HepG2 (cell line): Measurements from ENCODE around the gene LAMA5. TPM values are rescaled to one million over a fixed set of nuclear protein-coding genes. Genes with fewer than 3 reads are reported as not detected.
A peak's percentile ranks its signal among the peaks of the same experiment; 100 is the strongest.

Experiments
- ARNT ChIP-seq: fragments of 450-650 bp; IDR thresholded peaks from 2 replicates; pipeline ENCODE4 v1.6.1; 2017
- EZH2 ChIP-seq: conservative IDR thresholded peaks from 2 replicates; pipeline ENCODE4 v1.6.1; 2012; ENCODE audit warnings: mild to moderate bottlenecking, low read depth, low read length, moderate library complexity
- PHF8 ChIP-seq: sonication (generic); formaldehyde crosslinking; IDR thresholded peaks from 2 replicates; pipeline ENCODE4 v1.5.0; 2020; ENCODE audit warnings: missing genetic modification reagents
- RBM39 ChIP-seq: fragments of 200-400 bp; formaldehyde crosslinking; IDR thresholded peaks from one replicate; pipeline ENCODE4 v1.6.1; 2018; ENCODE audit warnings: antibody characterized with exemption, mild to moderate bottlenecking, low read depth, low read length; ENCODE audit not compliant: poor library complexity, severe bottlenecking
- RERE ChIP-seq: IDR thresholded peaks from 2 replicates; pipeline ENCODE4 v1.6.1; 2016; ENCODE audit warnings: low read depth, missing genetic modification reagents, missing compliant biosample characterization
- TEAD3 ChIP-seq: optimal IDR thresholded peaks from 2 replicates; pipeline ENCODE3; 2016; ENCODE audit warnings: borderline replicate concordance
- ZNF775 ChIP-seq: sonication (generic); formaldehyde crosslinking; IDR thresholded peaks from 2 replicates; pipeline ENCODE4 v1.4.0; 2020; ENCODE audit warnings: missing genetic modification reagents, mild to moderate bottlenecking, moderate library complexity, borderline replicate concordance
- polyA plus RNA-seq, 8 experiments: library from polyadenylated mRNA; depleted of rRNA in 3 of 8; stranded (reverse) in 7 of 8; unstranded in 1 of 8; fragments of >200 nt; fragmentation: Illumina TruSeq in 4 of 8; extraction: Trizol in 4 of 8; gene quantifications; 2 replicates each; pipeline versions ENCODE4 v1.2.1 to v1.2.3, GENCODE V29; 2011 to 2016; ENCODE audit warnings: low read depth in 4 of 8, missing spikeins in 1 of 8, mixed read lengths in 1 of 8; ENCODE audit not compliant: insufficient read depth in 1 of 8
- total RNA-seq, 5 experiments: library from RNA; depleted of rRNA; stranded (reverse); fragments of >200 nt; fragmentation: Illumina TruSeq; extraction: Trizol; gene quantifications; 2 replicates each; pipeline ENCODE4 v1.2.3, GENCODE V29; 2016; ENCODE audit warnings: low read depth in 1 of 5
- TF ChIP-seq, protein P1 (sequence below): sonication (generic); formaldehyde crosslinking; IDR thresholded peaks from 2 replicates; pipeline ENCODE4 v1.9.0; 2021; ENCODE audit warnings: missing genetic modification reagents, borderline replicate concordance
- TF ChIP-seq, protein P2 (sequence below): sonication (generic); formaldehyde crosslinking; IDR thresholded peaks from 2 replicates; pipeline ENCODE4 v1.4.0; 2020; ENCODE audit warnings: missing genetic modification reagents
- TF ChIP-seq, protein P3 (sequence below): sonication (generic); formaldehyde crosslinking; conservative IDR thresholded peaks from 2 replicates; pipeline ENCODE4 v1.4.0; 2020; ENCODE audit warnings: missing genetic modification reagents

LAMA5 gene
- total and polyA plus RNA-seq, 2 of the 13 experiments (the other 11 are each of a cell fraction or from before 2014, with no cell fraction given), result 21.0 to 44.7 TPM

DNA sequence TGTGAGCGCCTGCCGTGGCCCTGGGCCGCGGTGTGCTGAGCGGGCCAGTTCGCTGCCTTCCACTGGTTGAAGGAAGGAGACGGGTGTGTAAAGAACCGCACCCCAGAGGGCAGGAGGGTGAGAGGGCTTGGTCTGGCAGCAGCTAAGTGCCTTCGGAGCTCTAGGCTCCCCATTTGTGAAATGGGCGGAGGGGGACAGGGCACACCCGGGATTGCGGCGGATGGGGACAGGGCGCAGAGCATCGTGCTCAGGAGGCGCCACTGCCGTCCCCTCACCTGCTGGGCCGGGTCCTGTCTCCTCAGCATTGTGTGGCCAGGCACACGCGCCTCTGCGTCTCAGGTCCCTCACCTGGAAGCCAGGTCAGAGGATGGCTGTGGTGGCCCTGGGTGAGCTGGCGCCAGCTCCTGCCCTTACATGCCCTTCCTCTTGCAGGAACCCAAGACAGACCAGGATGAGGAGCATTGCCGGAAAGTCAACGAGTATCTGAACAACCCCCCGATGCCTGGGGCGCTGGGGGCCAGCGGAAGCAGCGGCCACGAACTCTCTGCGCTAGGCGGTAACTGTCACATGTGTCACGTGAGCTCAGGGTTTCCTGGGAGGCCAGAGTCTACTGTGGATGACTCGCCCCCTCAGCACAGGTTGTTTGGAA, 61.2 kb downstream of the LAMA5 start (continued):
- no peak for TF ChIP-seq EZH2
- no peak for TF ChIP-seq ZNF775 (CRISPR knock-in tag)
- no peak for TF ChIP-seq ARNT
- TF ChIP-seq, protein P1, sequence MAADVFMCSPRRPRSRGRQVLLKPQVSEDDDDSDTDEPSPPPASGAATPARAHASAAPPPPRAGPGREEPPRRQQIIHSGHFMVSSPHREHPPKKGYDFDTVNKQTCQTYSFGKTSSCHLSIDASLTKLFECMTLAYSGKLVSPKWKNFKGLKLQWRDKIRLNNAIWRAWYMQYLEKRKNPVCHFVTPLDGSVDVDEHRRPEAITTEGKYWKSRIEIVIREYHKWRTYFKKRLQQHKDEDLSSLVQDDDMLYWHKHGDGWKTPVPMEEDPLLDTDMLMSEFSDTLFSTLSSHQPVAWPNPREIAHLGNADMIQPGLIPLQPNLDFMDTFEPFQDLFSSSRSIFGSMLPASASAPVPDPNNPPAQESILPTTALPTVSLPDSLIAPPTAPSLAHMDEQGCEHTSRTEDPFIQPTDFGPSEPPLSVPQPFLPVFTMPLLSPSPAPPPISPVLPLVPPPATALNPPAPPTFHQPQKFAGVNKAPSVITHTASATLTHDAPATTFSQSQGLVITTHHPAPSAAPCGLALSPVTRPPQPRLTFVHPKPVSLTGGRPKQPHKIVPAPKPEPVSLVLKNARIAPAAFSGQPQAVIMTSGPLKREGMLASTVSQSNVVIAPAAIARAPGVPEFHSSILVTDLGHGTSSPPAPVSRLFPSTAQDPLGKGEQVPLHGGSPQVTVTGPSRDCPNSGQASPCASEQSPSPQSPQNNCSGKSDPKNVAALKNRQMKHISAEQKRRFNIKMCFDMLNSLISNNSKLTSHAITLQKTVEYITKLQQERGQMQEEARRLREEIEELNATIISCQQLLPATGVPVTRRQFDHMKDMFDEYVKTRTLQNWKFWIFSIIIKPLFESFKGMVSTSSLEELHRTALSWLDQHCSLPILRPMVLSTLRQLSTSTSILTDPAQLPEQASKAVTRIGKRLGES (CRISPR knock-in tag), result no peak
- TF ChIP-seq RBM39, result no peak
- peak; percentile 14 for TF ChIP-seq TEAD3
- TF ChIP-seq, protein P2, sequence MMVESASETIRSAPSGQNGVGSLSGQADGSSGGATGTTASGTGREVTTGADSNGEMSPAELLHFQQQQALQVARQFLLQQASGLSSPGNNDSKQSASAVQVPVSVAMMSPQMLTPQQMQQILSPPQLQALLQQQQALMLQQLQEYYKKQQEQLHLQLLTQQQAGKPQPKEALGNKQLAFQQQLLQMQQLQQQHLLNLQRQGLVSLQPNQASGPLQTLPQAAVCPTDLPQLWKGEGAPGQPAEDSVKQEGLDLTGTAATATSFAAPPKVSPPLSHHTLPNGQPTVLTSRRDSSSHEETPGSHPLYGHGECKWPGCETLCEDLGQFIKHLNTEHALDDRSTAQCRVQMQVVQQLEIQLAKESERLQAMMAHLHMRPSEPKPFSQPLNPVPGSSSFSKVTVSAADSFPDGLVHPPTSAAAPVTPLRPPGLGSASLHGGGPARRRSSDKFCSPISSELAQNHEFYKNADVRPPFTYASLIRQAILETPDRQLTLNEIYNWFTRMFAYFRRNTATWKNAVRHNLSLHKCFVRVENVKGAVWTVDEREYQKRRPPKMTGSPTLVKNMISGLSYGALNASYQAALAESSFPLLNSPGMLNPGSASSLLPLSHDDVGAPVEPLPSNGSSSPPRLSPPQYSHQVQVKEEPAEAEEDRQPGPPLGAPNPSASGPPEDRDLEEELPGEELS (CRISPR knock-in tag), result no peak
- TF ChIP-seq, protein P3, sequence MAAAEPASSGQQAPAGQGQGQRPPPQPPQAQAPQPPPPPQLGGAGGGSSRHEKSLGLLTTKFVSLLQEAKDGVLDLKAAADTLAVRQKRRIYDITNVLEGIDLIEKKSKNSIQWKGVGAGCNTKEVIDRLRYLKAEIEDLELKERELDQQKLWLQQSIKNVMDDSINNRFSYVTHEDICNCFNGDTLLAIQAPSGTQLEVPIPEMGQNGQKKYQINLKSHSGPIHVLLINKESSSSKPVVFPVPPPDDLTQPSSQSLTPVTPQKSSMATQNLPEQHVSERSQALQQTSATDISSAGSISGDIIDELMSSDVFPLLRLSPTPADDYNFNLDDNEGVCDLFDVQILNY, result no peak
- no peak for TF ChIP-seq PHF8
- no peak for TF ChIP-seq RERE (CRISPR knock-in tag)
